ENCODE results near the gene GNA12. TPM values are rescaled to one million over a fixed set of nuclear protein-coding genes. Genes with fewer than 3 reads are reported as not detected.

GNA12 gene
- total RNA-seq, 1 experiment from 2014 or later = 15.0 TPM

GRCh38 chr7:2689951-2690705 is 154.0 kb downstream of the GNA12 start:
- no peak for ATAC-seq
- intact Hi-C loops (cut with micrococcal nuclease) = no loop called here
- no peaks in the 10 kb centered on the region for H3K4me1 ChIP-seq (ENCODE audit: insufficient read depth, low read length)
- DNase-seq = no peak
- H3K79me2 ChIP-seq (ENCODE audit: low read length) = no peaks in the 10 kb centered on the region
- H3K9me2 ChIP-seq (replicated peaks; ENCODE audit: low read length) = no peaks in the 10 kb centered on the region
- ChIA-PET POLR2A (ENCODE audit: unreplicated experiment) (no interaction called here), CTCF (interaction anchor here (0.7 kb wide), 1 partner anchor 177 kb away, joined by 3 read pairs; no protein-coding TSS in a partner anchor)
- TF ChIP-seq EZH2phosphoT487 (IDR thresholded peaks at IDR 0.05; ENCODE audit: borderline replicate concordance, low read length) = no peak
- no peak for TF ChIP-seq EZH2 (IDR thresholded peaks at IDR 0.05; ENCODE audit: low read length, unreplicated experiment)
- TF ChIP-seq, protein P1, sequence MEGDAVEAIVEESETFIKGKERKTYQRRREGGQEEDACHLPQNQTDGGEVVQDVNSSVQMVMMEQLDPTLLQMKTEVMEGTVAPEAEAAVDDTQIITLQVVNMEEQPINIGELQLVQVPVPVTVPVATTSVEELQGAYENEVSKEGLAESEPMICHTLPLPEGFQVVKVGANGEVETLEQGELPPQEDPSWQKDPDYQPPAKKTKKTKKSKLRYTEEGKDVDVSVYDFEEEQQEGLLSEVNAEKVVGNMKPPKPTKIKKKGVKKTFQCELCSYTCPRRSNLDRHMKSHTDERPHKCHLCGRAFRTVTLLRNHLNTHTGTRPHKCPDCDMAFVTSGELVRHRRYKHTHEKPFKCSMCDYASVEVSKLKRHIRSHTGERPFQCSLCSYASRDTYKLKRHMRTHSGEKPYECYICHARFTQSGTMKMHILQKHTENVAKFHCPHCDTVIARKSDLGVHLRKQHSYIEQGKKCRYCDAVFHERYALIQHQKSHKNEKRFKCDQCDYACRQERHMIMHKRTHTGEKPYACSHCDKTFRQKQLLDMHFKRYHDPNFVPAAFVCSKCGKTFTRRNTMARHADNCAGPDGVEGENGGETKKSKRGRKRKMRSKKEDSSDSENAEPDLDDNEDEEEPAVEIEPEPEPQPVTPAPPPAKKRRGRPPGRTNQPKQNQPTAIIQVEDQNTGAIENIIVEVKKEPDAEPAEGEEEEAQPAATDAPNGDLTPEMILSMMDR (conservative IDR thresholded peaks at IDR 0.05; ENCODE audit: low read depth, low read length) = no peak
- H3K4me3 ChIP-seq (ENCODE audit: low read length) = no peak overlapping the region
- no peak overlapping the region for H3K9ac ChIP-seq (ENCODE audit: low read length)
- H2AFZ ChIP-seq (ENCODE audit: low read length) = no peak overlapping the region
- H3K9me3 ChIP-seq (ENCODE audit: low read length) = no peaks in the 10 kb centered on the region
- H3K27ac ChIP-seq (ENCODE audit: low read length) = no peak overlapping the region
- no TSS peak for BruUV-seq (replicated peaks)
- H3K36me3 ChIP-seq (ENCODE audit: low read depth, low read length) = no peaks in the 10 kb centered on the region
- no peaks in the 10 kb centered on the region for H3F3A ChIP-seq (ENCODE audit: low read length, unreplicated experiment)
- no peaks in the 10 kb centered on the region for H4K20me1 ChIP-seq (ENCODE audit: low read length)
- peaks cover 16% of the 10 kb centered on the region for H3K27me3 ChIP-seq (ENCODE audit: low read length)
- H3K4me2 ChIP-seq (ENCODE audit: low read length) = no peak overlapping the region

DNA sequence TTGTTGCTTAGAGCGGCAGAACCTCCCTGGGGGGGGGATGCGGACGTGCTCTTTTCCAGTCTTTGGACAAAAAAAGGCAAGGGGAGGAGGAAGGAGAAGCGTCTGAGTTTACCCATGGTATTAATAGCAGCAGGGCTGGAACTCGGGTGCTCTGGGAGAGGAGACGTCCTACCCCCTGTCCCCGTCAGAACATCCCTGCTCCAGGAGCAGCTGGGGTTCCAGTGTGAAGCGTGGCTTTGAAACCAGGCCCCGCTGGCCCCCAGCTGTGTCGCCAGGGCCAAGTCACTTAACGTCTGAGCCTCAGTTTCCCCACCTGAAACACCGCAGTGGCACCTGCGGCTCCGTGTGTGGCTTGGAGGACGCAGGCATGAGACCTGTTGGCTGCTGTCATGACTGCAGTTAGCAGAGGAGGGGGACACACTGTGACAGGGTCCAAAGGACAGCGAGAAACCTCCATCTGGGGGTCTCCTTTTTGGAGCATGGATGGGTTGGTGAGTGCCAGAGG is 154.7 kb downstream of the GNA12 start:
- ATAC-seq = no peak
- intact Hi-C loops (cut with micrococcal nuclease) = no loop called here
- CTCF ChIA-PET = interaction anchor here (0.7 kb wide), 1 partner anchor 178 kb away, joined by 3 read pairs; no protein-coding TSS in a partner anchor

More for the DNA sequence above, 154.7 kb downstream of the GNA12 start:
- no peak overlapping the region for H3K27ac ChIP-seq (ENCODE audit: low read length)
- H2AFZ ChIP-seq (ENCODE audit: low read length) = no peak overlapping the region
- no peak overlapping the region for H3K4me3 ChIP-seq (ENCODE audit: low read length)
- TF ChIP-seq EZH2 (IDR thresholded peaks at IDR 0.05; ENCODE audit: low read length, unreplicated experiment) (no peak), EZH2phosphoT487 (IDR thresholded peaks at IDR 0.05; ENCODE audit: borderline replicate concordance, low read length) (no peak)
- TF ChIP-seq, protein P1 (conservative IDR thresholded peaks at IDR 0.05; ENCODE audit: low read depth, low read length) = no peak
- H3K4me2 ChIP-seq (ENCODE audit: low read length) = no peak overlapping the region
- peaks cover 16% of the 10 kb centered on the region for H3K27me3 ChIP-seq (ENCODE audit: low read length)
- no peaks in the 10 kb centered on the region for H3K36me3 ChIP-seq (ENCODE audit: low read depth, low read length)
- no peaks in the 10 kb centered on the region for H3K9me3 ChIP-seq (ENCODE audit: low read length)
- no TSS peak for BruUV-seq (replicated peaks)
- POLR2A ChIA-PET (ENCODE audit: unreplicated experiment) = no interaction called here
- DNase-seq = no peak
- no peaks in the 10 kb centered on the region for H3K9me2 ChIP-seq (replicated peaks; ENCODE audit: low read length)
- H4K20me1 ChIP-seq (ENCODE audit: low read length) = no peaks in the 10 kb centered on the region
- H3K9ac ChIP-seq (ENCODE audit: low read length) = no peak overlapping the region
- no peaks in the 10 kb centered on the region for H3K4me1 ChIP-seq (ENCODE audit: insufficient read depth, low read length)
- no peaks in the 10 kb centered on the region for H3F3A ChIP-seq (ENCODE audit: low read length, unreplicated experiment)
- no peaks in the 10 kb centered on the region for H3K79me2 ChIP-seq (ENCODE audit: low read length)

Data from PC-3 (cell line).